HEK293 (cell line): Measurements from ENCODE around the gene TRAFD1.

Experiments used
- YY1 ChIP-seq: fragments of 450-650 bp; formaldehyde crosslinking; IDR thresholded peaks from 2 replicates; pipeline ENCODE4 v1.5.1; 2018; ENCODE audit warnings: missing biosample characterization, missing genetic modification characterization
- ZNF211 ChIP-seq: fragments of 450-650 bp; formaldehyde crosslinking; IDR thresholded peaks from 2 replicates; pipeline ENCODE4 v1.5.1; 2016; ENCODE audit warnings: low read depth, missing biosample characterization, missing genetic modification characterization
- TF ChIP-seq, protein P1 (sequence below): fragments of 450-650 bp; formaldehyde crosslinking; conservative IDR thresholded peaks from 2 replicates; pipeline ENCODE4 v1.5.1; 2016; ENCODE audit warnings: low read depth, missing biosample characterization, missing genetic modification characterization
- TF ChIP-seq, protein P2 (sequence below): sonication (generic); formaldehyde crosslinking; IDR thresholded peaks from 2 replicates; pipeline ENCODE4 v1.8.1; 2022; ENCODE audit warnings: mild to moderate bottlenecking, moderate library complexity, missing genetic modification reagents

DNA sequence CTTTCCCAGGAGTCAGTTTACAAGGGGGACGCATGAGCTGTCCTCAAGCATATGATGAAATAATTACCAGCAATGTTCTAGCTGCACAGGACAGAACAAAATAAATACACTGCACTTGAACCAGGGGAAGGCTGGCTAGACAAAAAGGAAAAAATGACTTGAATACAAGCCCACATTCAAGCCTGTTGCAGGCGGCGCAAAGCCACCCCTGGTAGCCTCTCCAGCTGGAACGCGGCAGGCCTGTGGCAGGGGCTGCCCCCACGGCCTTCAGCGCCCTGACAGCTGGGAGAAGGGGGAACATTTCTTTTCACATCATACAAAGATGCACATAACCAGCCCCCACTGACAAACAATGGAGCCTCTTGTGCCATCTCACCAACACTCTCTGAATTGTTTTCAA, 57.1 kb downstream of the TRAFD1 start:
- TF ChIP-seq, protein P1, sequence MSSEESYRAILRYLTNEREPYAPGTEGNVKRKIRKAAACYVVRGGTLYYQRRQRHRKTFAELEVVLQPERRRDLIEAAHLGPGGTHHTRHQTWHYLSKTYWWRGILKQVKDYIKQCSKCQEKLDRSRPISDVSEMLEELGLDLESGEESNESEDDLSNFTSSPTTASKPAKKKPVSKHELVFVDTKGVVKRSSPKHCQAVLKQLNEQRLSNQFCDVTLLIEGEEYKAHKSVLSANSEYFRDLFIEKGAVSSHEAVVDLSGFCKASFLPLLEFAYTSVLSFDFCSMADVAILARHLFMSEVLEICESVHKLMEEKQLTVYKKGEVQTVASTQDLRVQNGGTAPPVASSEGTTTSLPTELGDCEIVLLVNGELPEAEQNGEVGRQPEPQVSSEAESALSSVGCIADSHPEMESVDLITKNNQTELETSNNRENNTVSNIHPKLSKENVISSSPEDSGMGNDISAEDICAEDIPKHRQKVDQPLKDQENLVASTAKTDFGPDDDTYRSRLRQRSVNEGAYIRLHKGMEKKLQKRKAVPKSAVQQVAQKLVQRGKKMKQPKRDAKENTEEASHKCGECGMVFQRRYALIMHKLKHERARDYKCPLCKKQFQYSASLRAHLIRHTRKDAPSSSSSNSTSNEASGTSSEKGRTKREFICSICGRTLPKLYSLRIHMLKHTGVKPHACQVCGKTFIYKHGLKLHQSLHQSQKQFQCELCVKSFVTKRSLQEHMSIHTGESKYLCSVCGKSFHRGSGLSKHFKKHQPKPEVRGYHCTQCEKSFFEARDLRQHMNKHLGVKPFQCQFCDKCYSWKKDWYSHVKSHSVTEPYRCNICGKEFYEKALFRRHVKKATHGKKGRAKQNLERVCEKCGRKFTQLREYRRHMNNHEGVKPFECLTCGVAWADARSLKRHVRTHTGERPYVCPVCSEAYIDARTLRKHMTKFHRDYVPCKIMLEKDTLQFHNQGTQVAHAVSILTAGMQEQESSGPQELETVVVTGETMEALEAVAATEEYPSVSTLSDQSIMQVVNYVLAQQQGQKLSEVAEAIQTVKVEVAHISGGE: no peak
- TF ChIP-seq, protein P2, sequence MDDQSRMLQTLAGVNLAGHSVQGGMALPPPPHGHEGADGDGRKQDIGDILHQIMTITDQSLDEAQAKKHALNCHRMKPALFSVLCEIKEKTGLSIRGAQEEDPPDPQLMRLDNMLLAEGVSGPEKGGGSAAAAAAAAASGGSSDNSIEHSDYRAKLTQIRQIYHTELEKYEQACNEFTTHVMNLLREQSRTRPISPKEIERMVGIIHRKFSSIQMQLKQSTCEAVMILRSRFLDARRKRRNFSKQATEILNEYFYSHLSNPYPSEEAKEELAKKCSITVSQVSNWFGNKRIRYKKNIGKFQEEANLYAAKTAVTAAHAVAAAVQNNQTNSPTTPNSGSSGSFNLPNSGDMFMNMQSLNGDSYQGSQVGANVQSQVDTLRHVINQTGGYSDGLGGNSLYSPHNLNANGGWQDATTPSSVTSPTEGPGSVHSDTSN: no peak
- TF ChIP-seq ZNF211 (tag by site-specific recombination) (no peak), YY1 (tag by site-specific recombination) (no peak)
